ENCODE data around the gene CENPH. TPM values are rescaled to one million over a fixed set of nuclear protein-coding genes. Genes with fewer than 3 reads are reported as not detected.

CENPH gene
- total and polyA plus RNA-seq, 2 experiments from 2014 or later: 3.7 to 10.8 TPM

- Histone ChIP-seq H3K27me3 (no peaks in the 10 kb centered on the region), H2AFZ (no peak overlapping the region), H3K4me1 (ENCODE audit: insufficient read depth) (no peaks in the 10 kb centered on the region), H3K79me2 (no peaks in the 10 kb centered on the region), H3K27ac (no peak overlapping the region), H3K9me2 (replicated peaks; ENCODE audit: insufficient read depth) (no peaks in the 10 kb centered on the region), H3K36me3 (replicated peaks; ENCODE audit: insufficient read depth, low read depth) (no peaks in the 10 kb centered on the region), H3K4me2 (no peak overlapping the region), H3K9me3 (ENCODE audit: low read depth) (no peaks in the 10 kb centered on the region), H3K4me3 (no peak overlapping the region), H4K20me1 (ENCODE audit: insufficient read depth, poor library complexity, severe bottlenecking) (no peaks in the 10 kb centered on the region)
- WGBS (ENCODE audit: low lambda C conversion rate, missing lambda C conversion rate): 93% methylated on average over 11 of the region's 11 CpGs
- TF ChIP-seq EZH2phosphoT487 (IDR thresholded peaks at IDR 0.05; ENCODE audit: low read depth, severe bottlenecking, unreplicated experiment) (no peak), EZH2 (IDR thresholded peaks at IDR 0.05; ENCODE audit: borderline replicate concordance) (no peak)
- TF ChIP-seq, protein P1, sequence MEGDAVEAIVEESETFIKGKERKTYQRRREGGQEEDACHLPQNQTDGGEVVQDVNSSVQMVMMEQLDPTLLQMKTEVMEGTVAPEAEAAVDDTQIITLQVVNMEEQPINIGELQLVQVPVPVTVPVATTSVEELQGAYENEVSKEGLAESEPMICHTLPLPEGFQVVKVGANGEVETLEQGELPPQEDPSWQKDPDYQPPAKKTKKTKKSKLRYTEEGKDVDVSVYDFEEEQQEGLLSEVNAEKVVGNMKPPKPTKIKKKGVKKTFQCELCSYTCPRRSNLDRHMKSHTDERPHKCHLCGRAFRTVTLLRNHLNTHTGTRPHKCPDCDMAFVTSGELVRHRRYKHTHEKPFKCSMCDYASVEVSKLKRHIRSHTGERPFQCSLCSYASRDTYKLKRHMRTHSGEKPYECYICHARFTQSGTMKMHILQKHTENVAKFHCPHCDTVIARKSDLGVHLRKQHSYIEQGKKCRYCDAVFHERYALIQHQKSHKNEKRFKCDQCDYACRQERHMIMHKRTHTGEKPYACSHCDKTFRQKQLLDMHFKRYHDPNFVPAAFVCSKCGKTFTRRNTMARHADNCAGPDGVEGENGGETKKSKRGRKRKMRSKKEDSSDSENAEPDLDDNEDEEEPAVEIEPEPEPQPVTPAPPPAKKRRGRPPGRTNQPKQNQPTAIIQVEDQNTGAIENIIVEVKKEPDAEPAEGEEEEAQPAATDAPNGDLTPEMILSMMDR (IDR thresholded peaks at IDR 0.05; ENCODE audit: poor library complexity): no peak
- no peak for DNase-seq (ENCODE audit: low spot score)
Observed at GRCh38 chr5:69156456-69156855, 32.9 kb upstream of the CENPH start.

- 85% methylated on average over 3 of the region's 3 CpGs for WGBS (ENCODE audit: low lambda C conversion rate, missing lambda C conversion rate)
- Histone ChIP-seq H3K27me3 (no peaks in the 10 kb centered on the region), H2AFZ (no peak overlapping the region), H3K4me1 (ENCODE audit: insufficient read depth) (no peaks in the 10 kb centered on the region), H3K27ac (no peak overlapping the region), H4K20me1 (ENCODE audit: insufficient read depth, poor library complexity, severe bottlenecking) (no peaks in the 10 kb centered on the region), H3K4me3 (no peak overlapping the region), H3K36me3 (replicated peaks; ENCODE audit: insufficient read depth, low read depth) (no peaks in the 10 kb centered on the region), H3K9me2 (replicated peaks; ENCODE audit: insufficient read depth) (no peaks in the 10 kb centered on the region), H3K79me2 (no peaks in the 10 kb centered on the region), H3K9me3 (ENCODE audit: low read depth) (no peaks in the 10 kb centered on the region), H3K4me2 (no peak overlapping the region)
- no peak for DNase-seq (ENCODE audit: low spot score)
- TF ChIP-seq EZH2phosphoT487 (IDR thresholded peaks at IDR 0.05; ENCODE audit: low read depth, severe bottlenecking, unreplicated experiment) (no peak), EZH2 (IDR thresholded peaks at IDR 0.05; ENCODE audit: borderline replicate concordance) (no peak)
- TF ChIP-seq, protein P1 (IDR thresholded peaks at IDR 0.05; ENCODE audit: poor library complexity): no peak
Observed at GRCh38 chr5:69158039-69158438, 31.3 kb upstream of the CENPH start.

DNA sequence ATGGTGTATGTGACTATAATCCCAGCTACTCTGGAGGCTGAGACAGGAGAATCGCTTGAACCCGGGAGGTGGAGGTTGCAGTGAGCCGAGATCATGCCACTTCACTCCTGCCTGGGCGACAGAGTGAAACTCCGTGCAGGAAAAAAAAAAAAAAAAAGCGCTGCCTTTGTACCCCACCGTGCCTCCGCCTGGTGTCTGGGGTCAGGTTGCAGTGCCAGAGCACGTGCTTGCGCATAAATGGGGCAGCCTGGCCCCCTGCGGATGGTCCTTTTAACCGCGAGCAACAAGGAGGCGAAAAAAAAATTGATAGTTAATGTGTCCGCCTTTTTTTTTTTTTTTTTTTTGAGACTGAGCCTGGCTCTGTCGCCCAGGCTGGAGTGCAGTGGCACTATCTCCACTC is 28.7 kb upstream of the CENPH start:
- Histone ChIP-seq H4K20me1 (ENCODE audit: insufficient read depth, poor library complexity, severe bottlenecking) (no peaks in the 10 kb centered on the region), H3K4me1 (ENCODE audit: insufficient read depth) (no peaks in the 10 kb centered on the region)

More for the DNA sequence above, 28.7 kb upstream of the CENPH start:
- H3K9me2 ChIP-seq (replicated peaks; ENCODE audit: insufficient read depth): no peaks in the 10 kb centered on the region
- TF ChIP-seq EZH2phosphoT487 (IDR thresholded peaks at IDR 0.05; ENCODE audit: low read depth, severe bottlenecking, unreplicated experiment) (no peak), EZH2 (IDR thresholded peaks at IDR 0.05; ENCODE audit: borderline replicate concordance) (no peak)
- TF ChIP-seq, protein P1 (IDR thresholded peaks at IDR 0.05; ENCODE audit: poor library complexity): no peak
- H3K4me2 ChIP-seq: no peak overlapping the region
- H2AFZ ChIP-seq: no peak overlapping the region
- H3K9me3 ChIP-seq (ENCODE audit: low read depth): no peaks in the 10 kb centered on the region
- no peak for DNase-seq (ENCODE audit: low spot score)
- no peaks in the 10 kb centered on the region for H3K36me3 ChIP-seq (replicated peaks; ENCODE audit: insufficient read depth, low read depth)
- no peak overlapping the region for H3K27ac ChIP-seq
- H3K79me2 ChIP-seq: no peaks in the 10 kb centered on the region
- no peaks in the 10 kb centered on the region for H3K27me3 ChIP-seq
- H3K4me3 ChIP-seq: no peak overlapping the region
- 87% methylated on average over 13 of the region's 16 CpGs for WGBS (ENCODE audit: low lambda C conversion rate, missing lambda C conversion rate)

Measured in hepatocyte (in vitro differentiated cells).